IMR-90 (cell line): ENCODE results near the gene RLF. TPM values are rescaled to one million over a fixed set of nuclear protein-coding genes. Genes with fewer than 3 reads are reported as not detected.

Experiments used
- ATAC-seq: fragments of 200-7000 bp; cut with Tn5 transposase; 2 replicates; pipeline ENCODE4 v1.9.1; 2020; ENCODE audit warnings: low read depth, mild to moderate bottlenecking, moderate library complexity
- BruUV-seq: library from RNA; stranded (reverse); fragments of 400-500 nt; replicated peaks from 2 replicates; lab custom pipeline; 2021; lab: Mats Ljungman, UMichigan
- CTCF ChIA-PET: fragments of 300-600 bp; formaldehyde crosslinking; extraction: SDS; loops from one replicate; lab custom pipeline; 2021; ENCODE audit warnings: antibody characterized with exemption; lab: Yijun Ruan, JAX
- POLR2A ChIA-PET: fragments of 300-600 bp; sonication (Branson Sonifier 250); formaldehyde crosslinking; loops from one replicate; lab custom pipeline; 2022; ENCODE audit warnings: antibody characterized with exemption; ENCODE audit not compliant: unreplicated experiment; lab: Charles Lee
- DNase-seq: peaks from one replicate; pipeline ENCODE4 v3.0.0; 2013
- H2AFZ ChIP-seq: replicated peaks from 2 replicates; pipeline ENCODE3; 2013; ENCODE audit warnings: low read length, mild to moderate bottlenecking; ENCODE audit not compliant: poor library complexity
- H2AK5ac ChIP-seq: 2 replicates; pipeline ENCODE4 v1.6.1; 2013; ENCODE audit warnings: low read depth, low read length, inconsistent platforms
- H2AK9ac ChIP-seq: replicated peaks from 2 replicates; pipeline ENCODE3; 2013; ENCODE audit warnings: mild to moderate bottlenecking, low read depth, low read length, moderate library complexity; ENCODE audit not compliant: poor library complexity
- H2BK120ac ChIP-seq: 2 replicates; pipeline ENCODE4 v1.6.1; 2013; ENCODE audit warnings: low read depth, low read length, inconsistent platforms
- H2BK15ac ChIP-seq: 3 replicates; pipeline ENCODE4 v1.6.1; 2013; ENCODE audit warnings: low read depth, low read length, inconsistent platforms
- H2BK20ac ChIP-seq: 2 replicates; pipeline ENCODE4 v1.6.1; 2013; ENCODE audit warnings: low read depth, mild to moderate bottlenecking, inconsistent platforms, low read length, moderate library complexity
- H2BK5ac ChIP-seq: 2 replicates; pipeline ENCODE4 v1.6.1; 2013; ENCODE audit warnings: mild to moderate bottlenecking, low read depth, low read length, inconsistent platforms; ENCODE audit not compliant: poor library complexity, severe bottlenecking
- H3K14ac ChIP-seq: replicated peaks from 2 replicates; pipeline ENCODE4 v1.6.1; 2013; ENCODE audit warnings: low read depth, low read length, inconsistent platforms
- H3K18ac ChIP-seq: 2 replicates; pipeline ENCODE4 v1.6.1; 2013; ENCODE audit warnings: low read depth, low read length, control low read depth
- H3K23ac ChIP-seq: 2 replicates; pipeline ENCODE4 v1.6.1; 2013; ENCODE audit warnings: low read depth, low read length, inconsistent platforms
- H3K27ac ChIP-seq: 2 replicates; pipeline ENCODE4 v1.5.1; 2013; ENCODE audit warnings: mild to moderate bottlenecking, control low read depth, low read length; ENCODE audit not compliant: insufficient read depth
- H3K27me3 ChIP-seq: 2 replicates; pipeline ENCODE4 v1.6.1; 2013; ENCODE audit warnings: low read length; ENCODE audit not compliant: control insufficient read depth, insufficient read depth
- H3K36me3 ChIP-seq: 2 replicates; pipeline ENCODE4 v1.6.1; 2013; ENCODE audit warnings: low read length, mixed read lengths; ENCODE audit not compliant: control insufficient read depth, insufficient read depth
- H3K4ac ChIP-seq: 2 replicates; pipeline ENCODE4 v1.6.1; 2013; ENCODE audit warnings: low read depth, low read length, inconsistent platforms
- H3K4me1 ChIP-seq: 2 replicates; pipeline ENCODE4 v1.6.1; 2013; ENCODE audit warnings: low read length, mixed read lengths; ENCODE audit not compliant: control insufficient read depth, insufficient read depth
- H3K4me2 ChIP-seq: 2 replicates; pipeline ENCODE4 v1.6.1; 2013; ENCODE audit warnings: low read depth, mild to moderate bottlenecking, control low read depth, low read length, moderate library complexity
- H3K4me3 ChIP-seq: 2 replicates; pipeline ENCODE4 v1.5.1; 2013; ENCODE audit warnings: low read depth, mild to moderate bottlenecking, control low read depth, low read length, moderate library complexity; ENCODE audit not compliant: insufficient read depth
- H3K56ac ChIP-seq: 2 replicates; pipeline ENCODE4 v1.6.1; 2013; ENCODE audit warnings: low read length, inconsistent platforms; ENCODE audit not compliant: insufficient read depth; ENCODE audit errors: extremely low read depth
- H3K79me1 ChIP-seq, 2 experiments: 2 replicates each; pipeline ENCODE4 v1.6.1; 2013; ENCODE audit warnings: low read length in 2 of 2, inconsistent platforms in 1 of 2, low read depth in 1 of 2
- H3K9ac ChIP-seq: 2 replicates; pipeline ENCODE4 v1.6.1; 2013; ENCODE audit warnings: low read depth, low read length, control low read depth
- H3K9me1 ChIP-seq: 2 replicates; pipeline ENCODE4 v1.6.1; 2013; ENCODE audit warnings: low read length, inconsistent platforms; ENCODE audit not compliant: insufficient read depth
- H3K9me3 ChIP-seq: 2 replicates; pipeline ENCODE4 v1.6.1; 2013; ENCODE audit warnings: low read length; ENCODE audit not compliant: control insufficient read depth, insufficient read depth
- H4K20me1 ChIP-seq: 2 replicates; pipeline ENCODE4 v1.6.1; 2013; ENCODE audit warnings: low read length, inconsistent platforms; ENCODE audit not compliant: insufficient read depth
- H4K5ac ChIP-seq: 2 replicates; pipeline ENCODE4 v1.6.1; 2013; ENCODE audit warnings: mild to moderate bottlenecking, low read depth, low read length, control low read depth
- H4K8ac ChIP-seq, 2 experiments: 2 replicates each; pipeline ENCODE4 v1.6.1; 2013; ENCODE audit warnings: low read depth in 2 of 2, low read length in 2 of 2, control low read depth in 1 of 2, inconsistent platforms in 1 of 2
- H4K91ac ChIP-seq: 2 replicates; pipeline ENCODE4 v1.6.1; 2013; ENCODE audit warnings: low read depth, low read length, inconsistent platforms; ENCODE audit not compliant: insufficient read depth
- BHLHE40 ChIP-seq: fragments of 150-350 bp; IDR thresholded peaks from 2 replicates; pipeline ENCODE4 v1.6.1; 2016; ENCODE audit warnings: mild to moderate bottlenecking, low read depth, low read length
- CEBPB ChIP-seq: IDR thresholded peaks from 2 replicates; pipeline ENCODE4 v1.6.1; 2012; ENCODE audit warnings: low read depth, low read length, improper control_type of control experiment
- CTCF ChIP-seq: conservative IDR thresholded peaks from 2 replicates; pipeline ENCODE4 v1.5.1; 2012; ENCODE audit warnings: mild to moderate bottlenecking, low read depth, low read length, improper control_type of control experiment
- ELK1 ChIP-seq: fragments of 150-350 bp; IDR thresholded peaks from 2 replicates; pipeline ENCODE4 v1.6.1; 2016; ENCODE audit warnings: low read depth, mild to moderate bottlenecking, low read length, moderate library complexity, borderline replicate concordance
- MAFK ChIP-seq: IDR thresholded peaks from 2 replicates; pipeline ENCODE4 v1.6.1; 2012; ENCODE audit warnings: low read depth, low read length, improper control_type of control experiment
- MXI1 ChIP-seq: IDR thresholded peaks from 2 replicates; pipeline ENCODE4 v1.6.1; 2012; ENCODE audit warnings: low read depth, mild to moderate bottlenecking, low read length, moderate library complexity, borderline replicate concordance
- POLR2A ChIP-seq: IDR thresholded peaks from 2 replicates; pipeline ENCODE4 v1.6.1; 2012; ENCODE audit warnings: mild to moderate bottlenecking, low read depth, low read length
- RAD21 ChIP-seq: IDR thresholded peaks from 2 replicates; pipeline ENCODE4 v1.6.1; 2012; ENCODE audit warnings: low read length, improper control_type of control experiment
- USF2 ChIP-seq: fragments of 150-350 bp; IDR thresholded peaks from 2 replicates; pipeline ENCODE4 v1.6.1; 2017; ENCODE audit warnings: mild to moderate bottlenecking, antibody characterized with exemption, low read length, low read depth
- WGBS, 2 experiments: methylation state at CpG; one replicate each; pipeline versions ENCODE4 v1.1.5 to v1.1.7; 2013; ENCODE audit warnings: missing lambda C conversion rate in 2 of 2; ENCODE audit not compliant: insufficient read length in 1 of 2; ENCODE audit errors: extremely low coverage in 2 of 2; 5-methylcytosine and 5-hydroxymethylcytosine counted together
- dilution Hi-C: fragments of 300-500 bp; cut with HindIII; formaldehyde crosslinking; loops from one replicate; pipeline ENCODE4 v1.14.3; 2018; ENCODE audit warnings: low sequenced_read_pairs; ENCODE audit not compliant: unreplicated experiment
- in situ Hi-C: fragments of 300-500 bp; cut with MboI; formaldehyde crosslinking; loops from 3 replicates; pipeline ENCODE4 v1.14.3; 2019; ENCODE audit warnings: low sequenced_read_pairs, inconsistent platforms, mixed read lengths
- intact Hi-C: fragments of 100-400 bp; cut with micrococcal nuclease; formaldehyde crosslinking; loops from 2 replicates; pipeline ENCODE4 v1.10.0; 2022
- polyA plus RNA-seq, 3 experiments: library from polyadenylated mRNA; depleted of rRNA; stranded (reverse); fragments of >200 nt; gene quantifications; 2 replicates each; pipeline ENCODE4 v1.2.3, GENCODE V29; 2012; ENCODE audit warnings: low replicate concordance in 1 of 3
- total RNA-seq: library from RNA; depleted of rRNA; stranded (reverse); fragments of >200 nt; gene quantifications from 2 replicates; pipeline ENCODE4 v1.2.3, GENCODE V29; 2012

Gene RLF
- total and polyA plus RNA-seq, 2 of the 4 experiments (the other 2 are of a cell fraction), result 4.4 to 29.8 TPM

- Histone ChIP-seq H3K14ac (no peak overlapping the region), H2AFZ (no peak overlapping the region), H3K4me3 (no peak overlapping the region), H4K8ac (no peak overlapping the region), H3K27me3 (no peaks in the 10 kb centered on the region), H2AK9ac (no peak overlapping the region), H3K9ac (no peak overlapping the region), H2AK5ac (no peak overlapping the region), H3K18ac (no peak overlapping the region), H2BK15ac (no peak overlapping the region), H3K23ac (no peak overlapping the region), H2BK20ac (no peak overlapping the region), H3K4me2 (peak overlapping the region; percentile 53; the same call in 1 of the 2 replicates), H3K27ac (peak overlapping the region; percentile 77; the same call in 1 of the 2 replicates), H3K56ac (no peak overlapping the region), H3K9me1 (peaks cover 14% of the 10 kb centered on the region), H4K5ac (no peak overlapping the region), H3K4ac (no peak overlapping the region), H4K20me1 (peaks cover 9% of the 10 kb centered on the region), H2BK5ac (peak overlapping the region; percentile 23), H4K91ac (no peak overlapping the region), H3K9me3 (no peaks in the 10 kb centered on the region), H3K79me1 (peaks cover 24 to 58% of the 10 kb centered on the region in 2 experiments), H3K36me3 (peaks cover 25% of the 10 kb centered on the region), H2BK120ac (no peak overlapping the region), H3K4me1 (peaks cover 7% of the 10 kb centered on the region)
- ATAC-seq (peak; percentile 85), DNase-seq (peak; percentile 97)
- dilution Hi-C loops, result no loop called here
- no TSS peak for BruUV-seq
- CTCF ChIA-PET, result interaction anchor here (1.0 to 1.4 kb wide), 2 partner anchors 47 to 71 kb away, joined by 4 read pairs; no protein-coding TSS in a partner anchor
- POLR2A ChIA-PET, result no interaction called here
- 0% methylated on average over 1 of the region's 2 CpGs; no CpG with 5 or more reads in 1 of the 2 experiments for WGBS, 2 experiments
- intact Hi-C loops, result no loop called here
- 0 out of 2 replicates have a peak, but pooled peaks have one; percentile 12 for TF ChIP-seq MAFK
- no peak for TF ChIP-seq CTCF
- TF ChIP-seq ELK1, result no peak
- TF ChIP-seq CEBPB, result peak; percentile 93
- TF ChIP-seq POLR2A, result no peak
- 0 out of 2 replicates have a peak, but pooled peaks have one; percentile 4 for TF ChIP-seq RAD21
- peak; percentile 56; the same call in 1 of the 2 replicates for TF ChIP-seq BHLHE40
- no peak for TF ChIP-seq MXI1
- peak; percentile 58 for TF ChIP-seq USF2
- in situ Hi-C loops, result no loop called here
Measured at GRCh38 chr1:40267767-40268187, 106.6 kb downstream of the RLF start.
